Loucy (cell line): ENCODE data around the gene KATNAL2.

Experiments
- H2AFZ ChIP-seq: fragments of 200-600 bp; sonication (generic); 2 replicates; pipeline ENCODE4 v1.6.0; 2016; ENCODE audit warnings: antibody characterized with exemption, mild to moderate bottlenecking, low read length, moderate library complexity
- H3F3A ChIP-seq: fragments of 200-600 bp; 2 replicates; pipeline ENCODE4 v1.6.0; 2016; ENCODE audit warnings: antibody characterized with exemption, low read depth, mild to moderate bottlenecking
- H3K27me3 ChIP-seq: fragments of 200-600 bp; sonication (generic); 2 replicates; pipeline ENCODE4 v1.6.1; 2014; ENCODE audit warnings: low read length, mild to moderate bottlenecking; ENCODE audit not compliant: insufficient read depth, poor library complexity, severe bottlenecking
- H3K36me3 ChIP-seq: fragments of 200-600 bp; sonication (generic); 2 replicates; pipeline ENCODE4 v1.6.1; 2016; ENCODE audit warnings: low read length; ENCODE audit not compliant: insufficient read depth
- H3K4me1 ChIP-seq: fragments of 200-600 bp; sonication (generic); 2 replicates; pipeline ENCODE4 v1.5.1; 2014; ENCODE audit warnings: low read length, mild to moderate bottlenecking; ENCODE audit not compliant: insufficient read depth, poor library complexity, severe bottlenecking
- H3K4me2 ChIP-seq: fragments of 200-600 bp; sonication (generic); 2 replicates; pipeline ENCODE4 v1.6.0; 2014; ENCODE audit warnings: antibody characterized with exemption, low read length, low read depth, mild to moderate bottlenecking; ENCODE audit not compliant: poor library complexity, severe bottlenecking
- H3K4me3 ChIP-seq: fragments of 200-600 bp; sonication (generic); 2 replicates; pipeline ENCODE4 v1.5.1; 2014; ENCODE audit warnings: low read length, mild to moderate bottlenecking, mixed read lengths; ENCODE audit not compliant: poor library complexity, severe bottlenecking
- H3K79me2 ChIP-seq: fragments of 200-600 bp; sonication (generic); 2 replicates; pipeline ENCODE4 v1.6.1; 2014; ENCODE audit warnings: low read length; ENCODE audit not compliant: insufficient read depth
- H3K9ac ChIP-seq: fragments of 200-600 bp; sonication (generic); 2 replicates; pipeline ENCODE4 v1.6.0; 2014; ENCODE audit warnings: mild to moderate bottlenecking, low read depth, low read length, moderate library complexity; ENCODE audit not compliant: poor library complexity, severe bottlenecking
- H3K9me2 ChIP-seq: fragments of 200-600 bp; sonication (generic); replicated peaks from 2 replicates; pipeline ENCODE4 v1.6.1; 2016; ENCODE audit warnings: low read depth, low read length, mixed read lengths
- H3K9me3 ChIP-seq: fragments of 200-600 bp; sonication (generic); 2 replicates; pipeline ENCODE4 v1.6.1; 2014; ENCODE audit warnings: mild to moderate bottlenecking, antibody characterized with exemption, low read length, low read depth; ENCODE audit not compliant: insufficient read depth
- H4K20me1 ChIP-seq: fragments of 200-600 bp; sonication (generic); 2 replicates; pipeline ENCODE4 v1.6.0; 2014; ENCODE audit warnings: antibody characterized with exemption, low read length, mild to moderate bottlenecking; ENCODE audit not compliant: insufficient read depth, poor library complexity, severe bottlenecking
- CTCF ChIP-seq: fragments of 200-600 bp; sonication (generic); conservative IDR thresholded peaks from 2 replicates; pipeline ENCODE4 v1.5.1; 2014; ENCODE audit warnings: mild to moderate bottlenecking, antibody characterized with exemption, low read length
- EZH2phosphoT487 ChIP-seq: fragments of 200-600 bp; IDR thresholded peaks from 2 replicates; pipeline ENCODE4 v1.6.1; 2018; ENCODE audit warnings: antibody characterized with exemption, mild to moderate bottlenecking, moderate library complexity, borderline replicate concordance

Gene KATNAL2

GRCh38 chr18:46894124-46894523 is 23.3 kb upstream of the KATNAL2 start:
- H3F3A ChIP-seq, result no peaks in the 10 kb centered on the region; the same call in 1 of the 2 replicates
- peaks cover 9% of the 10 kb centered on the region; the same call in 1 of the 2 replicates for H3K9me3 ChIP-seq
- H4K20me1 ChIP-seq, result peaks cover 27% of the 10 kb centered on the region
- no peaks in the 10 kb centered on the region for H3K9me2 ChIP-seq
- H2AFZ ChIP-seq, result no peak overlapping the region
- H3K4me2 ChIP-seq, result no peak overlapping the region
- H3K4me1 ChIP-seq, result peaks cover 22% of the 10 kb centered on the region
- no peak overlapping the region for H3K4me3 ChIP-seq
- H3K27me3 ChIP-seq, result no peaks in the 10 kb centered on the region
- no peak for TF ChIP-seq CTCF
- TF ChIP-seq EZH2phosphoT487, result no peak
- H3K9ac ChIP-seq, result no peak overlapping the region
- peaks cover 97% of the 10 kb centered on the region for H3K79me2 ChIP-seq
- H3K36me3 ChIP-seq, result peaks cover 30% of the 10 kb centered on the region

GRCh38 chr18:46899274-46899948 is 18.0 kb upstream of the KATNAL2 start:
- Histone ChIP-seq H3F3A (no peaks in the 10 kb centered on the region; the same call in 1 of the 2 replicates), H3K4me2 (no peak overlapping the region), H4K20me1 (peaks cover 14% of the 10 kb centered on the region), H3K27me3 (no peaks in the 10 kb centered on the region), H3K79me2 (peaks cover 98% of the 10 kb centered on the region), H3K4me3 (no peak overlapping the region), H3K9ac (no peak overlapping the region), H3K9me3 (no peaks in the 10 kb centered on the region), H3K36me3 (peaks cover 27% of the 10 kb centered on the region; the same call in 1 of the 2 replicates), H3K9me2 (no peaks in the 10 kb centered on the region), H2AFZ (no peak overlapping the region), H3K4me1 (peaks cover 11% of the 10 kb centered on the region)
- TF ChIP-seq CTCF, result no peak

GRCh38 chr18:46903406-46903805 is 14.0 kb upstream of the KATNAL2 start:
- TF ChIP-seq CTCF, result no peak
- no peak for TF ChIP-seq EZH2phosphoT487
- H3K27me3 ChIP-seq, result no peaks in the 10 kb centered on the region
- H3K4me3 ChIP-seq, result no peak overlapping the region
- H3F3A ChIP-seq, result no peaks in the 10 kb centered on the region
- peaks cover 99% of the 10 kb centered on the region for H3K79me2 ChIP-seq
- H3K4me1 ChIP-seq, result no peaks in the 10 kb centered on the region
- H3K4me2 ChIP-seq, result no peak overlapping the region
- peaks cover 9% of the 10 kb centered on the region; the same call in 1 of the 2 replicates for H3K9me3 ChIP-seq
- peaks cover 21% of the 10 kb centered on the region for H4K20me1 ChIP-seq
- peaks cover 19% of the 10 kb centered on the region; the same call in 1 of the 2 replicates for H3K36me3 ChIP-seq
- H3K9ac ChIP-seq, result no peak overlapping the region
- no peaks in the 10 kb centered on the region for H3K9me2 ChIP-seq
- no peak overlapping the region for H2AFZ ChIP-seq
